GM23338 (cell line): ENCODE data around the gene BRAF. TPM values are rescaled to one million over a fixed set of nuclear protein-coding genes. Genes with fewer than 3 reads are reported as not detected.
A peak's percentile ranks its signal among the peaks of the same experiment; 100 is the strongest.

ENCODE experiments used
- ATAC-seq: fragments of 200-7000 bp; cut with Tn5 transposase; 3 replicates; pipeline ENCODE4 v1.9.1; 2020
- DNase-seq: peaks from one replicate; pipeline ENCODE4 v3.0.0-alpha.2; 2015; ENCODE audit warnings: low spot score
- H2AFZ ChIP-seq: fragments of 200-600 bp; sonication (generic); 2 replicates; pipeline ENCODE4 v1.8.0; 2016; ENCODE audit warnings: antibody characterized with exemption, mild to moderate bottlenecking, moderate library complexity
- H3F3A ChIP-seq: fragments of 200-600 bp; sonication (generic); replicated peaks from 2 replicates; pipeline ENCODE4 v1.8.0; 2017; ENCODE audit warnings: antibody characterized with exemption, mixed run types, low read depth
- H3K27ac ChIP-seq: fragments of 200-600 bp; sonication (generic); 2 replicates; pipeline ENCODE4 v1.6.1; 2016; ENCODE audit warnings: low read depth
- H3K27me3 ChIP-seq: fragments of 200-600 bp; sonication (generic); 2 replicates; pipeline ENCODE4 v1.8.0; 2016; ENCODE audit warnings: mild to moderate bottlenecking, mixed run types, moderate library complexity; ENCODE audit not compliant: insufficient read depth
- H3K36me3 ChIP-seq: fragments of 200-600 bp; sonication (generic); 2 replicates; pipeline ENCODE4 v1.8.0; 2016; ENCODE audit warnings: mild to moderate bottlenecking; ENCODE audit not compliant: insufficient read depth
- H3K4me1 ChIP-seq: fragments of 200-600 bp; sonication (generic); 2 replicates; pipeline ENCODE4 v1.8.0; 2016; ENCODE audit warnings: mild to moderate bottlenecking, moderate library complexity; ENCODE audit not compliant: insufficient read depth
- H3K4me2 ChIP-seq: fragments of 200-600 bp; sonication (generic); 2 replicates; pipeline ENCODE4 v1.7.1; 2017; ENCODE audit warnings: mixed run types
- H3K4me3 ChIP-seq: fragments of 200-600 bp; sonication (generic); 2 replicates; pipeline ENCODE4 v1.6.1; 2016; ENCODE audit warnings: mixed run types
- H3K79me2 ChIP-seq: fragments of 200-600 bp; sonication (generic); replicated peaks from 2 replicates; pipeline ENCODE4 v1.8.0; 2017; ENCODE audit warnings: mild to moderate bottlenecking; ENCODE audit not compliant: insufficient read depth
- H3K9me2 ChIP-seq: fragments of 200-600 bp; sonication (generic); 2 replicates; pipeline ENCODE4 v1.8.0; 2017; ENCODE audit not compliant: insufficient read depth
- H4K20me1 ChIP-seq: fragments of 200-600 bp; sonication (generic); replicated peaks from 2 replicates; pipeline ENCODE4 v1.8.0; 2017; ENCODE audit warnings: mild to moderate bottlenecking; ENCODE audit not compliant: insufficient read depth
- H3K27ac Mint-ChIP-seq: 2 replicates; pipeline ENCODE4 v1.8.0; 2020; ENCODE audit warnings: inconsistent platforms, mild to moderate bottlenecking, moderate library complexity, mixed read lengths
- H3K27me3 Mint-ChIP-seq: 3 replicates; pipeline ENCODE4 v1.8.0; 2022; ENCODE audit warnings: low read depth, mild to moderate bottlenecking, moderate library complexity, mixed read lengths, inconsistent platforms; ENCODE audit not compliant: insufficient read depth, poor library complexity
- H3K36me3 Mint-ChIP-seq: 3 replicates; pipeline ENCODE4 v1.8.0; 2021; ENCODE audit warnings: low read depth, mild to moderate bottlenecking, inconsistent platforms, moderate library complexity, mixed read lengths
- H3K4me1 Mint-ChIP-seq: 3 replicates; pipeline ENCODE4 v1.8.0; 2020; ENCODE audit warnings: mild to moderate bottlenecking, inconsistent platforms, mixed read lengths
- H3K4me3 Mint-ChIP-seq: 3 replicates; pipeline ENCODE4 v1.8.0; 2021; ENCODE audit warnings: moderate library complexity, mild to moderate bottlenecking, inconsistent platforms, mixed read lengths
- H3K9me3 Mint-ChIP-seq: 3 replicates; pipeline ENCODE4 v1.8.0; 2020; ENCODE audit warnings: moderate library complexity, mild to moderate bottlenecking, inconsistent platforms, mixed read lengths
- EZH2 ChIP-seq: fragments of 200-600 bp; sonication (generic); IDR thresholded peaks from one replicate; pipeline ENCODE4 v1.8.0; 2017; ENCODE audit warnings: antibody characterized with exemption, mild to moderate bottlenecking, low read depth; ENCODE audit not compliant: unreplicated experiment
- NANOG ChIP-seq: IDR thresholded peaks from 2 replicates; pipeline ENCODE4 v1.6.1; 2016; ENCODE audit warnings: antibody characterized with exemption, borderline replicate concordance
- POLR2AphosphoS5 ChIP-seq: IDR thresholded peaks from 2 replicates; pipeline ENCODE4 v1.6.1; 2016; ENCODE audit warnings: antibody characterized with exemption, low read depth
- REST ChIP-seq: IDR thresholded peaks from one replicate; pipeline ENCODE4 v1.6.1; 2018; ENCODE audit warnings: antibody characterized with exemption; ENCODE audit not compliant: unreplicated experiment
- STAT1 ChIP-seq: IDR thresholded peaks from one replicate; pipeline ENCODE4 v1.6.1; 2016; ENCODE audit warnings: antibody characterized with exemption; ENCODE audit not compliant: unreplicated experiment
- polyA plus RNA-seq: library from polyadenylated mRNA; unstranded; fragments of >200 nt; fragmentation: Nextera tagmentation; extraction: Ambion mirVana; gene quantifications from 2 replicates; pipeline ENCODE4 v1.2.1, GENCODE V29; 2016
- total RNA-seq: library from RNA; depleted of rRNA; stranded (reverse); fragments of >200 nt; shearing (Covaris generic); gene quantifications from 2 replicates; pipeline ENCODE4 v1.2.3, GENCODE V29; 2014

The BRAF gene
- total and polyA plus RNA-seq, 2 experiments from 2014 or later: 14.6 to 36.8 TPM

GRCh38 chr7:140889150-140889549 is 35.6 kb downstream of the BRAF start:
- Histone ChIP-seq H2AFZ (no peak overlapping the region), H3K27ac (no peak overlapping the region), H3K79me2 (peaks cover 97% of the 10 kb centered on the region), H3K27me3 (no peaks in the 10 kb centered on the region), H3K4me1 (no peaks in the 10 kb centered on the region), H4K20me1 (peaks cover 20% of the 10 kb centered on the region), H3K4me3 (no peak overlapping the region), H3K4me2 (no peak overlapping the region), H3K9me2 (no peaks in the 10 kb centered on the region), H3F3A (no peaks in the 10 kb centered on the region), H3K36me3 (no peaks in the 10 kb centered on the region)
- no peak overlapping the region for H3K4me3 Mint-ChIP-seq
- ATAC-seq (no peak), DNase-seq (no peak)
- H3K4me1 Mint-ChIP-seq: peaks cover 11% of the 10 kb centered on the region
- no peaks in the 10 kb centered on the region; the same call in 2 of the 3 replicates for H3K9me3 Mint-ChIP-seq
- no peak overlapping the region for H3K27ac Mint-ChIP-seq
- no peaks in the 10 kb centered on the region for H3K27me3 Mint-ChIP-seq
- no peaks in the 10 kb centered on the region for H3K36me3 Mint-ChIP-seq
- no peak for TF ChIP-seq EZH2

- H3K27ac Mint-ChIP-seq: peak overlapping the region; percentile 25; the same call in 1 of the 2 replicates
- ATAC-seq: no peak
- peaks cover 95% of the 10 kb centered on the region for H3K79me2 ChIP-seq
Observed at GRCh38 chr7:140888087-140888486, 36.6 kb downstream of the BRAF start.

More at GRCh38 chr7:140888087-140888486, 36.6 kb downstream of the BRAF start:
- no peak overlapping the region for H3K4me2 ChIP-seq
- no peaks in the 10 kb centered on the region for H3K4me1 ChIP-seq
- Mint-ChIP-seq H3K36me3 (no peaks in the 10 kb centered on the region), H3K9me3 (no peaks in the 10 kb centered on the region), H3K27me3 (no peaks in the 10 kb centered on the region), H3K4me1 (peaks cover 2% of the 10 kb centered on the region; the same call in 2 of the 3 replicates), H3K4me3 (no peak overlapping the region)
- peaks cover 20% of the 10 kb centered on the region for H4K20me1 ChIP-seq
- H3F3A ChIP-seq: no peaks in the 10 kb centered on the region
- no peak overlapping the region for H2AFZ ChIP-seq
- H3K9me2 ChIP-seq: no peaks in the 10 kb centered on the region
- TF ChIP-seq REST: no peak
- TF ChIP-seq STAT1: no peak
- no peak for TF ChIP-seq NANOG
- TF ChIP-seq EZH2: no peak
- no peak for TF ChIP-seq POLR2AphosphoS5
- no peaks in the 10 kb centered on the region for H3K36me3 ChIP-seq
- H3K27me3 ChIP-seq: no peaks in the 10 kb centered on the region
- H3K27ac ChIP-seq: no peak overlapping the region
- no peak overlapping the region for H3K4me3 ChIP-seq
- DNase-seq: no peak
